Forelimb muscle (tissue), 1 donor: Measurements from ENCODE around the gene AGMAT. TPM values are rescaled to one million over a fixed set of nuclear protein-coding genes. Genes with fewer than 3 reads are reported as not detected.
"Not testable (repeated sequence)": the region's sequence is repeated elsewhere in the genome, so short reads cannot be mapped to it uniquely, and the experiment has no call there.

Experiments used
- DNase-seq: peaks from one replicate; pipeline ENCODE4 v3.0.0-alpha.2; 2013; ENCODE audit warnings: low read depth
- polyA plus RNA-seq: library from polyadenylated mRNA; unstranded; fragments of 120-200 nt; gene quantifications from one replicate; pipeline ENCODE4 v1.2.1, GENCODE V29; 2013; ENCODE audit not compliant: insufficient read length

The AGMAT gene
- polyA plus RNA-seq, 1 donor = 3.7 TPM

DNA sequence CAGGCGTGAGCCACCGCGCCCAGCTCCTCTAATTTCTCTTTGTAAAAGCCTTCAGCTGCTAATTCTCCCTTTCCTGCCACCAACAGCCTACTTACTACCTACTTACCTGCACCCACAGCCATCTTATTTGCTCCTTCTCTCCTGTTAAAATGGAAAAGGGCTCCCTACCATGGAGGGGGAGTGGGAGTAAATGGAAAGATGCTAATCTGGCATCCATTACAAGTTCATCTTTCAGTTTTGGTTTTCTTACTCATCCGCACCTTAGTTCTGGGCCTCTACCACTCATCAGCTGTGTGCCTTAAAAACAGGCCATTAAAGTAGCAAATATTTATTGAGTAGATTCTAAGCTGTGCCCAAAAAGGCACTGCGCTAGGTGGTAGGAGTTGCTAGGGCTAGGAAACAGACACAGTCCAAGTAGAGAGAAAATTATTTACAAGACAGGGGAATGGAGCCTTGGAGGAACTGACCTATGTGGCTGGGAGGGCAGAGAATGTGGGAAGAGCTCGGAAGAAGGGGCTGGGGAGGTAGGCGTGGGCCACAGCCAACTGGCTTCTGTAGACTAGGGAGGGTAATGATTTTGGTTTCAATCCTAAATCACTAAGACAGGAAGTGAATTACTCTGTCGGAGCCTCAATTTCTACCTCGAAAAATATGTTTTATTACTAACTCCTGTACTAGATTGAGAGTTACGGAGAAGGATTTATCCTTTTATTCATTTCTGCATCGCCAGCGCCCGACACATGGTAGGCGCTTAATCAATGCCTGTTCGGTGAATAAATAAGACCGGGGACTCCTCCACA lies 31.7 kb upstream of the AGMAT start:
- DNase-seq = peak; percentile 8

GRCh38 chr1:15610167-15610566 lies 25.3 kb upstream of the AGMAT start:
- DNase-seq = no peak

DNA sequence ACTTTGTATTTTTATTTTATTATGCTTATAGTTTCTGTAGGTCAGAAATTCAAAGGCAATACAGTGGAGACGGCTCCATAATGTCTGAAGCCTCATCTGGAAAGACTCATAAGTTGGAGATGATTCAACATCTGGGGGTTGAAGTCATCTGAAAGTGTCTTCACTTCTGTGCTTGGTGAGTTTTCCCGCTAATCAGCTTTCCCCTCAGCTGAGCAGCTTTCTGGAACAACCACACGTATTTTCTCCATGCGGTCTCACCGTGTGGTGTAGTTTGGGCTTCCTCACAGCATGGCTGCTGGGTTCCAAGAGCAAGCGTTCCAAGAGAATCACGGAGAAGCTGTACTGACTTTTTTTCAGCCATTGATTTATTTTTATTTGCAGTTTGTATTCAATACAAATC lies 24.8 kb upstream of the AGMAT start:
- DNase-seq = no peak

DNA sequence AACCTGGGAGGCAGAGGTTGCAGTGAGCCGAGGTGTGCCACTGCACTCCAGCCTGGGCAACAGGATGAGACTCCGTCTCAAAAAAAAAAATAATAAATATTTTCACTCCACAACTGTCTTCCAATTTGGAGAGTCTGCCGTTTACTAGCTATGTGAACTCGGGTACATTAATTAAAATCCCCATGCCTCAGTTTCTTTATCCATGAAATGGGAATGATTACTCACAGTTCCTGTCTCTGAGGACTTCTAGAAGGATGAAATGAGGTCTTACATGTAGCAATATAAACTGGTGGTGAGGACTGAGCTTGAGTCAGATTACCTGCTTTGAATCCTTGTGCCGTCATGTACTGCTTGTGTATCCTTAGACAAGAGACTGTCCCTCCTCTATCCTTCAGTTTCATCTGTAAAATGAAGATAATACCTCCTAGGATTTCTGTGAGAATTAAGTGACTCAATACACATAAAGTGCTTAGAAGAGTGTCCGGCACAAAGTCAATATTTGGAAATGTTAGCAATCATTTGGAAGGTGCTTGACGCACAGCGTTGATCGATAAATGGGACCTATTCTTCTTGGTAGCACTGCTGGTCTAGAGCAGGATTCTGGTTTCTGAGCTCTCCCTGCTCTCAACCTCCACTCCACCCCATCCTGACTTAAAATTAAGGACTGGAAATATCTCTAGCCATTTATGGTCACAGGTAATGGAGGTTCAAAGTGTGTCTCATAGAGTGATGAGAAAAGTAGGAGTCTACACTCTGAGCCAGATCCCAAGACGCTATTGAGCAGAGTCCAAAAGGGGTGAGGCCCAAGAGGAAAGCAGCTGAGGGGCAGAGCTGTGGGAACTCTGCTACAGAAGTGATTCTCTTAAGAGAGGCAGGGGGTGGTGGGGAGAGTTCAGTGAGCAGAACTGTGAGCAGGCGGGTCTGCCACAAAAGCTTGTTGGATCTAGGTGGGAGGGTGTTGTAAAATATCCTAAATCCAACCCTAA lies 20.8 kb upstream of the AGMAT start:
- DNase-seq = no peak

- DNase-seq = not testable (repeated sequence)
Measured at GRCh38 chr1:15604400-15604799, 19.5 kb upstream of the AGMAT start.

GRCh38 chr1:15603966-15604282 lies 19.1 kb upstream of the AGMAT start:
- DNase-seq = not testable (repeated sequence)

- peak; percentile 96 for DNase-seq
Measured at GRCh38 chr1:15603050-15603965, 18.5 kb upstream of the AGMAT start.

GRCh38 chr1:15598436-15598835 lies 13.6 kb upstream of the AGMAT start:
- DNase-seq = no peak

DNA sequence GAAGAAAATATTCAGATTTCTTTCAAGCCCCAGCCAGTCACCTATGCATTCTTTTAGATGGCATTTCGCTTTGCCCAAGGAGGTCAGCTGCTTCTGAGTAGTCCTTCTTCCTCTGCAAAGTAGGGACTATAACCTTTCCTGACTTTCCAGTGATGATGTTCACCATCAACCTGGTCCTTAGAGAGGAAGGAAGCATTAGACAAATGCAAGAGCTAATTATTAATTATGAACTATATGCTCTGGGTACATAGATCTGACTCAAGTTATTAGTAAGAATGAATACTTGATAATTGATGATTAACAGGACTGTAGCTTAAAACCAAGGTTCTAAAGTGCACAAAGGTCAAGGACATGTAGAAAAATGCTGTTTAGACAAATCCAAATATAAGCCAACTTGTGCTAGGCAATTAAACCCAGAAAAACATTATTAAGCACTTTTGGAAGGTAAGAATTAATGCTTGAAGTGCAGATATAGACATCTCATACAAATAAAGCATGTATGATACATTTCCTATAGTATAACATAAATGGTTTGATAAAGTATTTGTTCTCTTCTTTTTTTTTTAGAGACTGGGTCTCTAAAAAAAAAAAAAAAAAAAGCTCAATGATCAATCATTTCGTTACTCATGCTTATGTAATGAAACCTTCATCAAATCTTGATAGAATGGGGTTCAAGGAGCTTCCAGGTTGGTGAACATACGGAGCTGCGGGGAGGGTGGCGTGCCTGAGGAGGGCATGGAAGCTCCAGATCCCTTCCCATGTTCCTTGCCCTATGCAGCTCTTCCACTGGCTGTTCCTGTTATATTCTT lies 11.2 kb upstream of the AGMAT start:
- DNase-seq = no peak

DNA sequence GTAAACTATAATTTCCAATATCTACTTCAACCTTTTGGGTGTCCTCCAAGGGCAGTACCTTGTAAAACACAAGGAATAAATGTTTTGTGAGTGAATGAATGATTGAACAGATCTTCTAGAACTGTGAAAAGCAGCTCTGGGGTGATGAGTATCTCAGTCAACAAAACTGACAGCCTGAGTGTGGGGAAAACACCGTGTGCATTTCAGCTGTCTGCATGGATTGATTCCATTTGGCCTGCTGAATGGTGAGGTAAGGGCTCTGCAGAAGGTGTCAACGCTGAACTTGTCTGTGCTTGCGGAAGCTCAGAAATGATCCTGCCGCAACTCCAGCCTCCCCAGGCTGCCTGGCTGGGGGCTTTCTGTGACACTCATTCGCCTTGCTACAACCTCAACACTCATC lies 7.4 kb upstream of the AGMAT start:
- no peak for DNase-seq

GRCh38 chr1:15583016-15583706 lies 1.7 kb downstream of the AGMAT start:
- DNase-seq = no peak

GRCh38 chr1:15579683-15580047 lies 5.2 kb downstream of the AGMAT start:
- DNase-seq = no peak

GRCh38 chr1:15578921-15579682 lies 5.7 kb downstream of the AGMAT start:
- DNase-seq = no peak

- no peak for DNase-seq
Measured at GRCh38 chr1:15577691-15578090, 7.2 kb downstream of the AGMAT start.

GRCh38 chr1:15575549-15576150 lies 9.2 kb downstream of the AGMAT start:
- no peak for DNase-seq

DNA sequence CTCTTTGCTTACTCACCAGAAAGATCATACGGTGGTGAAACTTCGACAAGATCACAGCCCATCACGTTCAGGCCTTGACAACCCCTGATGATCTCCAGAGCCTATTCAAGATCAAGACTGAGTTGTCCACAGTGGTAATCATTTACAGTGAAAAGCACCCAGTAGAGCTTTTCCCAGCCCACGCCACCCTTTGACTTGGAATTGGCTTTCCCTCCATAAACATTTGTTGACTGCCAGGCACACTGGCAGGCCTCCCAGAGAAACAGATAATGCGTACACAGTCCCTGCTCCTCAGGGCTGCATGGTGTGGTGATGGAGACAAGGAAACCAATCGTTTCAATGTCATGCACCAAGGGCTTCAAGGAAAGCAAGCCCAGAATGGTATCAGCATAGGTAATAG lies 10.1 kb downstream of the AGMAT start:
- DNase-seq = no peak

DNA sequence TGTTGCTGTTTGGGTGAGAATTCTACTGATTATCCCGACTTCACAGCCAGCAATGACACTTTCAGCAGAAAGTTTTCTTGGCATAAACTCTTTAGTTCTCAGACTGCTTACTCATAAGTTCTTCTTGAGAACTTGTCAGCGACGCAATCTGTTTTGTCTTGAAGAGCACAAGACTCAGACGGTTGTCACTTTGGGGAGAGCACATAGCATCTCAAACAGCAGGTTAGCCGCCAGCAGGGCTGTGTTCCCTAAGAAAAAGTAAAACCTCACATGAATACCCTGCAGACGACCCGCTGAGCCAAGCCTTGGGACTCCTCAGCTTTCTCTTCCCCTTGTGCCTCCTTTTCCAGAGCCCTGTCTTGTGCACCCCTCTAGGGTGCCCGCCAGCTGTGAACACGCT lies 11.4 kb downstream of the AGMAT start:
- no peak for DNase-seq

GRCh38 chr1:15571266-15571665 lies 13.6 kb downstream of the AGMAT start:
- no peak for DNase-seq

GRCh38 chr1:15570861-15571260 lies 14.0 kb downstream of the AGMAT start:
- DNase-seq = no peak
